ENCODE data around the gene SNX8. TPM values are rescaled to one million over a fixed set of nuclear protein-coding genes. Genes with fewer than 3 reads are reported as not detected.

The SNX8 gene
- polyA plus RNA-seq, 1 donor: 29.2 TPM

DNA sequence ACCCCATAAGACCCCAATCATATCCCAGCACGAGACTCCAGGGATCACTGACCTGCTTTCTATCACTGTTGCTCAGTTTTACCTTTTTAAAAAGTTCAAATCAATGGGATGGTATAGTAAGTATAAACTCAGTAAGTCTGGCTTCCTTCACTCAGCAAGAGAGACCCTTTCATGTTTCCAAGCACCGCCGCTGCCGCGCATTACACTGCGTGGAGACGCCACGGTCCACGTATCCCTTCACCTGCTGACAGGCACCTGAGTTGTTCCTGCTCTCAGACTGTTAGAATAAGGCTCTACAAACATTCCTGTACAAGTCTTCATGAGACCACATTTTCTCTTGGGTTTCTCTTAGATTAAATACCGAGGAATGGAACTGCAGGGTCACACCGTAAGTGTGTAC, 109.8 kb downstream of the SNX8 start:
- no peak for DNase-seq (ENCODE audit: low read depth)

GRCh38 chr7:2203766-2204300, 110.4 kb downstream of the SNX8 start:
- DNase-seq (ENCODE audit: low read depth): no peak

- DNase-seq (ENCODE audit: low read depth): no peak
These were observed 111.1 kb downstream of the SNX8 start for GRCh38 chr7:2202901-2203765.

GRCh38 chr7:2202361-2202761, 111.9 kb downstream of the SNX8 start:
- DNase-seq (ENCODE audit: low read depth): no peak

Other genes starting within 250 kb of the SNX8 start
- gene MAD1L1, start 81.5 kb downstream of the SNX8 start, polyA plus RNA-seq (ENCODE audit: insufficient read length): 21.2 TPM
- gene MRM2, start 72.2 kb downstream of the SNX8 start, polyA plus RNA-seq (ENCODE audit: insufficient read length): 21.0 TPM
- gene NUDT1, start 72.2 kb downstream of the SNX8 start, polyA plus RNA-seq (ENCODE audit: insufficient read length): 16.8 TPM
- gene EIF3B, start 40.4 kb upstream of the SNX8 start, polyA plus RNA-seq (ENCODE audit: insufficient read length): 90.2 TPM
- gene CHST12, start 89.2 kb upstream of the SNX8 start, polyA plus RNA-seq (ENCODE audit: insufficient read length): 9.3 TPM
- gene GRIFIN, start 162.0 kb upstream of the SNX8 start, polyA plus RNA-seq (ENCODE audit: insufficient read length): not detected
- 19.7 TPM for gene LFNG, start 205.3 kb upstream of the SNX8 start, polyA plus RNA-seq (ENCODE audit: insufficient read length)
- 20.3 TPM for gene BRAT1, start 241.1 kb upstream of the SNX8 start, polyA plus RNA-seq (ENCODE audit: insufficient read length)
- gene IQCE, start 244.5 kb upstream of the SNX8 start, polyA plus RNA-seq (ENCODE audit: insufficient read length): 5.4 TPM